Measurements from ENCODE around the gene CELA3B.

The CELA3B gene

GRCh38 chr1:21939650-21940374 is 37.0 kb upstream of the CELA3B start:
- Histone ChIP-seq H3K9me3 (ENCODE audit: insufficient read depth, low read length, severe bottlenecking) (no peaks in the 10 kb centered on the region), H3K27ac (ENCODE audit: low read length) (no peak overlapping the region), H3K36me3 (ENCODE audit: insufficient read depth, low read length) (no peaks in the 10 kb centered on the region), H3K4me3 (ENCODE audit: low read depth in 1 of 2, low read length in 2 of 2) (no peak overlapping the region), H3K9ac (ENCODE audit: low read depth, low read length) (no peak overlapping the region), H4K20me1 (ENCODE audit: insufficient read depth, low read length) (no peaks in the 10 kb centered on the region), H3K4me1 (ENCODE audit: insufficient read depth, low read length) (no peaks in the 10 kb centered on the region), H3K4me2 (ENCODE audit: insufficient read depth, low read length) (no peak overlapping the region), H2AFZ (ENCODE audit: low read depth, low read length) (no peak overlapping the region), H3K79me2 (ENCODE audit: insufficient read depth, low read length) (no peaks in the 10 kb centered on the region), H3K27me3 (ENCODE audit: insufficient read depth, low read length, poor library complexity) (no peaks in the 10 kb centered on the region)
- no peak for TF ChIP-seq CTCF (IDR thresholded peaks at IDR 0.05; ENCODE audit: borderline replicate concordance, extremely low read depth, low read length, poor library complexity, severe bottlenecking)
- TF ChIP-seq EZH2 (IDR thresholded peaks at IDR 0.05; ENCODE audit: borderline replicate concordance, low read depth, low read length, severe bottlenecking) = no peak
- ATAC-seq (ENCODE audit: insufficient read depth, low read depth) = no peak
- DNase-seq = no peak

DNA sequence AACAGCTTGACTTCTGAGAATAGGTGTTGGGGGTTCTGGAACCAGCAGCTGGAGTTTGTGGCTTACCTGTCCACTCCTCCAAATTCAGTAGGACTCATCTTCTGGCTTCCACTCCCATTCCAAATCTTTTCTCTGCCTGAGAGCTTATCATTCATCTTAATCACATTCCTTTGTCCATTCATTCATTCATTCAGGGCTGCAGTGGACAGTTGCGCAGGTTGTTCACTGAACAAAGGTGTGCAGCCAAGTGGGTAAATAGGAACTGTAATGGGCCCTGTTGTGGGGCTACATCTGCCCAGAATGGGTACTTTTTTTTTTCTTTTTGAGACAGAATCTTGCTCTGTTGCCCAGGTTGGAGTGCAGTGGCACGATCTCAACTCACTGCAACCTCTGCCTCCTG is 36.3 kb upstream of the CELA3B start:
- Histone ChIP-seq H3K4me2 (ENCODE audit: insufficient read depth, low read length) (no peak overlapping the region), H3K9ac (ENCODE audit: low read depth, low read length) (no peak overlapping the region)

DNA sequence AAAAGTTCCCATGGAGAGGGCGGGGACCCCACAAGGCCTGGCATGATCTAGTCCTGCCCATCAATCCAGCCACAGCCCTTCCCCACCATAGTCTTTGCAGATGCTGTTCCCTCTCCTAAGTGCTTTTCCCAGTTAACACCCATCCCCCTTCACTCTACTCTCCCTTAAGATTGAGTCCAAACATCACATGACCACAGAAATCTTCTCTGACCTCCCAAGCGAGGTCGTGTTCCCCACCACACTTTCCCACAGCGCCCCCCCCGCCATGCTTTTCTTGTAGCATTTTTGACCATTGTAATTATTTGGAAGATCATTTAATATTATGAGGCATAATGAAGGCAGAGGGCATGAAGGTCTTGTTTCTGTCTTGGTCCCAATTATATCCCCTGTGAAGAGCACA is 35.5 kb upstream of the CELA3B start:
- H3K4me3 ChIP-seq (ENCODE audit: low read depth in 1 of 2, low read length in 2 of 2) = no peak overlapping the region
- H3K36me3 ChIP-seq (ENCODE audit: insufficient read depth, low read length) = no peaks in the 10 kb centered on the region
- H3K9ac ChIP-seq (ENCODE audit: low read depth, low read length) = no peak overlapping the region
- no peaks in the 10 kb centered on the region for H3K9me3 ChIP-seq (ENCODE audit: insufficient read depth, low read length, severe bottlenecking)
- no peak overlapping the region for H2AFZ ChIP-seq (ENCODE audit: low read depth, low read length)
- H3K4me1 ChIP-seq (ENCODE audit: insufficient read depth, low read length) = no peaks in the 10 kb centered on the region
- no peak for ATAC-seq (ENCODE audit: insufficient read depth, low read depth)
- no peaks in the 10 kb centered on the region for H3K27me3 ChIP-seq (ENCODE audit: insufficient read depth, low read length, poor library complexity)
- H4K20me1 ChIP-seq (ENCODE audit: insufficient read depth, low read length) = no peaks in the 10 kb centered on the region
- no peak overlapping the region for H3K27ac ChIP-seq (ENCODE audit: low read length)
- no peak overlapping the region for H3K4me2 ChIP-seq (ENCODE audit: insufficient read depth, low read length)
- no peak for TF ChIP-seq CTCF (IDR thresholded peaks at IDR 0.05; ENCODE audit: borderline replicate concordance, extremely low read depth, low read length, poor library complexity, severe bottlenecking)
- TF ChIP-seq EZH2 (IDR thresholded peaks at IDR 0.05; ENCODE audit: borderline replicate concordance, low read depth, low read length, severe bottlenecking) = no peak
- DNase-seq = no peak
- H3K79me2 ChIP-seq (ENCODE audit: insufficient read depth, low read length) = no peaks in the 10 kb centered on the region

More for the DNA sequence above, 36.3 kb upstream of the CELA3B start:
- no peak overlapping the region for H3K27ac ChIP-seq (ENCODE audit: low read length)
- H3K36me3 ChIP-seq (ENCODE audit: insufficient read depth, low read length) = no peaks in the 10 kb centered on the region
- no peaks in the 10 kb centered on the region for H3K79me2 ChIP-seq (ENCODE audit: insufficient read depth, low read length)
- no peak overlapping the region for H3K4me3 ChIP-seq (ENCODE audit: low read depth in 1 of 2, low read length in 2 of 2)
- H2AFZ ChIP-seq (ENCODE audit: low read depth, low read length) = no peak overlapping the region
- no peaks in the 10 kb centered on the region for H3K9me3 ChIP-seq (ENCODE audit: insufficient read depth, low read length, severe bottlenecking)
- TF ChIP-seq CTCF (IDR thresholded peaks at IDR 0.05; ENCODE audit: borderline replicate concordance, extremely low read depth, low read length, poor library complexity, severe bottlenecking) = no peak
- TF ChIP-seq EZH2 (IDR thresholded peaks at IDR 0.05; ENCODE audit: borderline replicate concordance, low read depth, low read length, severe bottlenecking) = no peak
- no peaks in the 10 kb centered on the region for H4K20me1 ChIP-seq (ENCODE audit: insufficient read depth, low read length)
- H3K4me1 ChIP-seq (ENCODE audit: insufficient read depth, low read length) = no peaks in the 10 kb centered on the region
- no peak for DNase-seq
- H3K27me3 ChIP-seq (ENCODE audit: insufficient read depth, low read length, poor library complexity) = no peaks in the 10 kb centered on the region
- no peak for ATAC-seq (ENCODE audit: insufficient read depth, low read depth)
